Left lung (tissue), 10 donors: Measurements from ENCODE around the gene SLC16A12. TPM values are rescaled to one million over a fixed set of nuclear protein-coding genes. Genes with fewer than 3 reads are reported as not detected.

Source experiments
- ATAC-seq: fragments of 200-7000 bp; cut with Tn5 transposase; one replicate; pipeline ENCODE4 v1.9.1; 2020; ENCODE audit warnings: moderate library complexity
- DNase-seq, 4 donors: peaks; one replicate each; pipeline ENCODE4 v3.0.0-alpha.2; 2013 to 2020
- H3K27ac ChIP-seq, 2 donors: fragments of 200-600 bp; sonication (generic) in 1 of 2; one replicate each; pipeline versions ENCODE4 v1.5.0 to v1.8.0; 2020 to 2021
- H3K27me3 ChIP-seq, 2 donors: fragments of 200-600 bp; sonication (generic) in 1 of 2; one replicate each; pipeline versions ENCODE4 v1.5.0 to v1.8.0; 2020 to 2021
- H3K36me3 ChIP-seq, 2 donors: fragments of 200-600 bp; sonication (generic) in 1 of 2; one replicate each; pipeline versions ENCODE4 v1.5.0 to v1.8.0; 2020 to 2021
- H3K4me1 ChIP-seq, 2 donors: fragments of 200-600 bp; one replicate each; pipeline ENCODE4 v1.8.0; 2021
- H3K4me3 ChIP-seq, 2 donors: fragments of 200-600 bp; sonication (generic) in 1 of 2; one replicate each; pipeline versions ENCODE4 v1.5.0 to v1.8.0; 2020 to 2021; ENCODE audit warnings: mild to moderate bottlenecking in 1 of 2
- H3K9me3 ChIP-seq, 2 donors: fragments of 200-600 bp; sonication (generic) in 1 of 2; one replicate each; pipeline versions ENCODE4 v1.5.0 to v1.8.0; 2020 to 2021
- intact Hi-C, 2 donors: fragments of 100-400 bp; cut with DNase I; formaldehyde crosslinking; loops; one replicate each; pipeline versions ENCODE4 v1.11.2 to v1.14.2; 2022
- polyA plus RNA-seq, 6 donors: library from polyadenylated mRNA; unstranded; fragments of 120-200 nt; gene quantifications; one replicate each; pipeline ENCODE4 v1.2.1, GENCODE V29; 2013; ENCODE audit not compliant: insufficient read length in 6 of 6
- total RNA-seq, 2 donors: library from RNA; stranded (reverse); fragmentation: NEBNext Ultra II Directional; extraction: Animal tissue kit (Norgen Biotek cat#: 25700); gene quantifications; one replicate each; pipeline ENCODE4 v1.2.1, GENCODE V29; 2021
- TF ChIP-seq, protein P1 (sequence below), 2 donors: fragments of 200-600 bp; sonication (generic) in 1 of 2; IDR thresholded peaks; one replicate each; pipeline versions ENCODE4 v1.5.0 to v1.8.0; 2021; ENCODE audit warnings: antibody characterized with exemption in 2 of 2
- donor health status: DM: no; HTN: yes; CAD: no.
- donor health status: DM: no; HTN: no; CAD: no.

SLC16A12 gene
- total and polyA plus RNA-seq, 8 donors: 0.90 to 6.3 (median 1.3) TPM

DNA sequence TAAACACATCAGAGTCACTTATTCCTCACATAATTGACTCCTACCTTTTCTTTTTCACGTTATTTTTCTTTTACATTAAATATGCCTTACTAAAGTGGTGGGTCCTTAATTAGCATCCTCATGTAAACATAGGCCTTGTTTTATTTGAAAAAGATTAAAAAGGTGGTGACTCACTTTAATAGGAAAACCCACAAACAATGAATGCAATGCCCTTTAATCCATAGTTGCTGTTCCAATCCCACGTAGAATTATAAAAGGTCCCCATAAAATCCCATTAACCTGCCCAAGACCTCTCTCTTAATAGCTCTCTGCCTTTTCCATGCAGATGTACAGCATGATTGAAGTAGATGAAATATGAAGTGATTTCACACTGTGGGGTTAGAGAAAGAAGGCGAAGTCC lies 32.2 kb downstream of the SLC16A12 start:
- Histone ChIP-seq H3K4me1 (no peaks in the 10 kb centered on the region), H3K4me3 (no peak overlapping the region), H3K27me3 (no peaks in the 10 kb centered on the region), H3K27ac (no peak overlapping the region), H3K36me3 (no peaks in the 10 kb centered on the region), H3K9me3 (no peaks in the 10 kb centered on the region)
- no peak for DNase-seq
- TF ChIP-seq, protein P1, sequence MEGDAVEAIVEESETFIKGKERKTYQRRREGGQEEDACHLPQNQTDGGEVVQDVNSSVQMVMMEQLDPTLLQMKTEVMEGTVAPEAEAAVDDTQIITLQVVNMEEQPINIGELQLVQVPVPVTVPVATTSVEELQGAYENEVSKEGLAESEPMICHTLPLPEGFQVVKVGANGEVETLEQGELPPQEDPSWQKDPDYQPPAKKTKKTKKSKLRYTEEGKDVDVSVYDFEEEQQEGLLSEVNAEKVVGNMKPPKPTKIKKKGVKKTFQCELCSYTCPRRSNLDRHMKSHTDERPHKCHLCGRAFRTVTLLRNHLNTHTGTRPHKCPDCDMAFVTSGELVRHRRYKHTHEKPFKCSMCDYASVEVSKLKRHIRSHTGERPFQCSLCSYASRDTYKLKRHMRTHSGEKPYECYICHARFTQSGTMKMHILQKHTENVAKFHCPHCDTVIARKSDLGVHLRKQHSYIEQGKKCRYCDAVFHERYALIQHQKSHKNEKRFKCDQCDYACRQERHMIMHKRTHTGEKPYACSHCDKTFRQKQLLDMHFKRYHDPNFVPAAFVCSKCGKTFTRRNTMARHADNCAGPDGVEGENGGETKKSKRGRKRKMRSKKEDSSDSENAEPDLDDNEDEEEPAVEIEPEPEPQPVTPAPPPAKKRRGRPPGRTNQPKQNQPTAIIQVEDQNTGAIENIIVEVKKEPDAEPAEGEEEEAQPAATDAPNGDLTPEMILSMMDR (IDR thresholded peaks at IDR 0.05): no peak
- intact Hi-C loops: no loop called here
- no peak for ATAC-seq

DNA sequence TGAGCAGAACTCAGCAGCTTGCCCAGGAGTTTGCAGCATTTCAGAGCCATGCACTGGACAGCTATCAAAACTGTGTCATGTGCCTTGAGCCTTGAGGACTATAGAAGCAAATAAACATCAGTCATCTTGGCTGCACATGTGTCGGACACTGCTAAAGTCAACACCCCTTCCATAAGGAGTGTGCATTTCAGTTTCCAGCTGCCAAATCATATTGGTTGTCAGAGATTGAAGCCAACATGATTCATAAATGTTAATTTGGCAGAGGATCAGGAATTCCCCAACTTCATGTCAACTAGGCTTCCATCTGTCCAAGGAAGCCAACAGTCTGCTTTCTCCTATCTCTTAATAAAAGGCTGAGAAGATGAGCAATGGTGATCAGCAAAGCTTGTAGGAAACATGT lies 32.8 kb downstream of the SLC16A12 start:
- Histone ChIP-seq H3K4me3 (no peak overlapping the region), H3K4me1 (no peaks in the 10 kb centered on the region), H3K27me3 (no peaks in the 10 kb centered on the region), H3K27ac (no peak overlapping the region), H3K36me3 (no peaks in the 10 kb centered on the region), H3K9me3 (no peaks in the 10 kb centered on the region)
- intact Hi-C loops: no loop called here
- DNase-seq (peak in 1 of 4 donors; percentile 55), ATAC-seq (peak; percentile 48)
- TF ChIP-seq, protein P1 (IDR thresholded peaks at IDR 0.05): no peak

GRCh38 chr10:89494575-89494974 lies 40.8 kb downstream of the SLC16A12 start:
- no peak for ATAC-seq
- intact Hi-C loops: no loop called here
- H3K36me3 ChIP-seq: no peaks in the 10 kb centered on the region
- no peaks in the 10 kb centered on the region for H3K4me1 ChIP-seq
- TF ChIP-seq, protein P1 (IDR thresholded peaks at IDR 0.05): no peak
- no peak for DNase-seq
- no peak overlapping the region for H3K27ac ChIP-seq
- peaks cover 0 to 6% of the 10 kb centered on the region in 2 donors for H3K27me3 ChIP-seq
- no peaks in the 10 kb centered on the region for H3K9me3 ChIP-seq
- no peak overlapping the region for H3K4me3 ChIP-seq

DNA sequence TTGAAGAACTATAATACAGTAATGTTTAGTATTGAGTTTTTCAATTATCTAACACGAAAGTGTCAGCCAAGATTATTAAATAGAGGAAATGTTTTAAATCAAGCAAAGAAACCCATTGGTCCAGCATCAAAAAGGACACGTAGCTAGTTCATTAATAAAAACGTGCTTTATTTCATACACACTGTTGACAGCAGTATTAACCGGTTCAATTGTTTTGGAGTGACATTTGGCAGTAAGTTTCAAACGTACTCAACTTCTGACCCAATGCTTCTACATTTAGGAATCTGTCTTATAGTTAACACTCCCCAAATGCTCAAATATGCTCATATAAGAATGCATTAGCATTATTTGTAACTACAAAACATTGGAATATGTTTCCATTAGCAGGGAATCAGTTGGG lies 41.3 kb downstream of the SLC16A12 start:
- no peak for ATAC-seq
- Histone ChIP-seq H3K4me3 (no peak overlapping the region), H3K9me3 (no peaks in the 10 kb centered on the region), H3K4me1 (no peaks in the 10 kb centered on the region), H3K27me3 (peaks cover 0 to 6% of the 10 kb centered on the region in 2 donors), H3K36me3 (no peaks in the 10 kb centered on the region), H3K27ac (no peak overlapping the region)
- DNase-seq: no peak
- TF ChIP-seq, protein P1 (IDR thresholded peaks at IDR 0.05): no peak
- intact Hi-C loops: no loop called here

DNA sequence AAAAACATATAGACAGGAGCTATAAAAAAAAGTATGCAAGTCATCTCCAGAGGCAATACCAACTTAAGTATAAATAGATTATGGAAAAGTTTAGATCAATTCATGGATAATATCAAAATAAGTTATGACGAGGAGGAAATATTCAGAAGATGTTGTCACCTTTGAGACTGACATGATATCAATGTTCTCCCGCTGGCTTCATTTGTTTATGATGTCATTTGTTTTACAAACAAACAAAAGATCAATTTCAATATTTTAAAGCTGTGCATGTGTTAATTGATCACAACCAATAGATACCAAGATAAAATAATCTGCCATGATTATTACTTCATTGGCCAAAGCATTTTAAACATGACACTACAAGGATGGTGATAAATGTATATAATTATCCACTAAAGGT lies 43.5 kb downstream of the SLC16A12 start:
- H3K27ac ChIP-seq: no peak overlapping the region
- ATAC-seq: no peak
- TF ChIP-seq, protein P1 (IDR thresholded peaks at IDR 0.05): no peak
- intact Hi-C loops: no loop called here
- DNase-seq: no peak
- no peaks in the 10 kb centered on the region for H3K9me3 ChIP-seq
- H3K27me3 ChIP-seq: peaks cover 0 to 6% of the 10 kb centered on the region in 2 donors
- no peaks in the 10 kb centered on the region for H3K36me3 ChIP-seq
- no peak overlapping the region for H3K4me3 ChIP-seq
- no peaks in the 10 kb centered on the region for H3K4me1 ChIP-seq
